Kidney (tissue), 14 donors: ENCODE measurements around the gene CMTM4. TPM values are rescaled to one million over a fixed set of nuclear protein-coding genes. Genes with fewer than 3 reads are reported as not detected.
A peak's percentile ranks its signal among the peaks of the same experiment; 100 is the strongest.

ENCODE experiments used
- DNase-seq, 5 donors: peaks; one replicate each; pipeline ENCODE4 v3.0.0-alpha.2; 2013 to 2020
- FAIRE-seq: peaks from 2 replicates; lab custom pipeline; 2012; peaks lifted over from hg19 to GRCh38; lab: Jason Lieb, UNC
- H3K27ac ChIP-seq, 2 donors: one replicate each; pipeline ENCODE4 v1.7.0; 2013; ENCODE audit warnings: low read depth in 2 of 2, low read length in 2 of 2, inconsistent platforms in 1 of 2
- H3K27me3 ChIP-seq: one replicate; pipeline ENCODE4 v1.7.1; 2013; ENCODE audit warnings: low read length, inconsistent platforms; ENCODE audit not compliant: control insufficient read depth, insufficient read depth
- H3K36me3 ChIP-seq, 3 donors: one replicate each; pipeline versions ENCODE4 v1.7.0 to v1.7.1; 2013; ENCODE audit warnings: low read length in 3 of 3, control low read depth in 1 of 3, inconsistent platforms in 1 of 3; ENCODE audit not compliant: insufficient read depth in 3 of 3, control insufficient read depth in 2 of 3
- H3K4me1 ChIP-seq, 3 donors: one replicate each; pipeline versions ENCODE4 v1.7.0 to v1.7.1; 2013; ENCODE audit warnings: low read length in 3 of 3, inconsistent platforms in 1 of 3, low read depth in 1 of 3; ENCODE audit not compliant: control insufficient read depth in 2 of 3, insufficient read depth in 2 of 3
- H3K4me3 ChIP-seq, 3 donors: one replicate each; pipeline versions ENCODE4 v1.7.0 to v1.8.1; 2013; ENCODE audit warnings: low read length in 3 of 3, control low read depth in 1 of 3, inconsistent platforms in 1 of 3
- H3K9ac ChIP-seq, 3 donors: one replicate each; pipeline versions ENCODE4 v1.7.0 to v1.7.1; 2013; ENCODE audit warnings: low read length in 3 of 3, control low read depth in 1 of 3, inconsistent platforms in 1 of 3
- H3K9me3 ChIP-seq, 3 donors: one replicate each; pipeline versions ENCODE4 v1.7.0 to v1.7.1; 2013; ENCODE audit warnings: low read length in 3 of 3, control low read depth in 1 of 3, inconsistent platforms in 1 of 3; ENCODE audit not compliant: control insufficient read depth in 2 of 3, insufficient read depth in 1 of 3
- CTCF ChIP-seq: IDR thresholded peaks from 3 replicates; pipeline ENCODE4 v1.5.1; 2012; ENCODE audit warnings: mild to moderate bottlenecking, moderate library complexity, borderline replicate concordance; ENCODE audit not compliant: insufficient read depth; ENCODE audit errors: extremely low read depth
- intact Hi-C: fragments of 100-400 bp; cut with DNase I; formaldehyde crosslinking; loops from one replicate; pipeline ENCODE4 v1.11.1; 2022
- polyA plus RNA-seq: library from polyadenylated mRNA; stranded (reverse); fragments of 350-450 nt; fragmentation: Illumina TruSeq; extraction: RNeasy Lipid Tissue Mini Kit (QIAGEN cat#74804); gene quantifications from one replicate; pipeline ENCODE4 v1.2.3, GENCODE V29; 2014; ENCODE audit warnings: low read depth, low replicate concordance; ENCODE audit not compliant: insufficient read depth
- total RNA-seq: library from RNA; stranded (reverse); fragmentation: NEBNext Ultra II Directional; extraction: Animal tissue kit (Norgen Biotek cat#: 25700); gene quantifications from one replicate; pipeline ENCODE4 v1.2.1, GENCODE V29; 2021
- donor health status: control.
- donor health status: control.
- donor health status: control.
- donor health status: control.
- donor health status: control.
- donor health status: DM: yes; HTN: yes; CAD: no.
- donor health status: Normal renal cell carcinoma (clear cell type).

Gene CMTM4
- total and polyA plus RNA-seq, 2 donors from 2014 or later, result 43.2 to 82.2 TPM

GRCh38 chr16:66604376-66605176 is 92.0 kb downstream of the CMTM4 start, which contains the start of gene CMTM3:
Gene CMTM3 (plus strand): TSS chr16:66604704. CDS start chr16:66604806, 102 bp downstream.
- Histone ChIP-seq H3K9me3 (no peaks in the 10 kb centered on the region), H3K27me3 (no peaks in the 10 kb centered on the region), H3K9ac (peak within 1 kb of the TSS in 2 of 3 donors; percentile 40 to 68), H3K27ac (peak within 1 kb of the TSS; percentile 47 to 76), H3K36me3 (no peaks in the 10 kb centered on the region), H3K4me3 (peak within 1 kb of the TSS; percentile 49 to 66 (median 50)), H3K4me1 (peaks cover 0 to 14% (median 8%) of the 10 kb centered on the region in 3 donors)
- intact Hi-C loops, result loop anchor here (10.0 kb wide), 1 partner anchor 200 kb away; no protein-coding TSS in a partner anchor
- DNase-seq (peak; percentile 72 to 92 (median 86)), FAIRE-seq (no peak)
- TF ChIP-seq CTCF, result peak; percentile 57

- H3K4me3 ChIP-seq, result peak overlapping the region; percentile 49 to 66 (median 50)
- no peaks in the 10 kb centered on the region for H3K9me3 ChIP-seq
- TF ChIP-seq CTCF, result no peak
- H3K4me1 ChIP-seq, result peaks cover 0 to 11% (median 5%) of the 10 kb centered on the region in 3 donors
- intact Hi-C loops, result loop anchor here (10.0 kb wide), 1 partner anchor 199 kb away; no protein-coding TSS in a partner anchor
- H3K9ac ChIP-seq, result peak overlapping the region in 1 of 3 donors; percentile 68
- no peaks in the 10 kb centered on the region for H3K36me3 ChIP-seq
- DNase-seq, result peak in 4 of 5 donors; percentile 85 to 92 (median 88)
- no peaks in the 10 kb centered on the region for H3K27me3 ChIP-seq
- no peak for FAIRE-seq
- H3K27ac ChIP-seq, result no peak overlapping the region
Observed at GRCh38 chr16:66603537-66604375, 92.8 kb downstream of the CMTM4 start.

DNA sequence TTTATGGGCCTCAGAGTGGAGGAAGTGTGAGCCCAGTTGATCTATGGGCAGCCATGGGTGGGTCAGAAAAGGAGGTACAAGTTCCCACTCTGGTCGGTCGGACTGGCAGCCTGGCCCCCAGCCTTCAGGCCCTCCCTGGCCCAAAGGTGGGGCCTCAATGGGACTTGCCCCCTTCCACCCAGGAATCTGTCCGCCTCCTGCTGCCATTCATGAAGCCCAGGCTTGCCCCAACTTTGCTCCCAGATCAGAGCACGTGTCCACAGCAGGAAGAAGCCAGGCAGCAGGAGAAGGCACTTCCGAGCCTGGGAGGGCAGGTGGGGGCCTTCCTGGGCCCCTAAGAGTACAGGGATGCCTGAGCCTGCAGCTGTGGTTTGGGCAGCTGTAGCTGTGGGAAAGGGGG is 95.1 kb downstream of the CMTM4 start:
- H3K36me3 ChIP-seq, result no peaks in the 10 kb centered on the region
- H3K4me1 ChIP-seq, result peaks cover 0 to 6% (median 0%) of the 10 kb centered on the region in 3 donors
- H3K4me3 ChIP-seq, result no peak overlapping the region
- intact Hi-C loops, result loop anchor here (10.0 kb wide), 1 partner anchor 197 kb away; no protein-coding TSS in a partner anchor
- TF ChIP-seq CTCF, result no peak
- DNase-seq, result no peak
- no peaks in the 10 kb centered on the region for H3K9me3 ChIP-seq
- no peak overlapping the region for H3K9ac ChIP-seq
- no peak overlapping the region for H3K27ac ChIP-seq
- no peak for FAIRE-seq
- no peaks in the 10 kb centered on the region for H3K27me3 ChIP-seq
